NCI-H128 (cell line): ENCODE results near the gene MRPL18.
"Not testable (repeated sequence)": the region's sequence is repeated elsewhere in the genome, so short reads cannot be mapped to it uniquely, and the experiment has no call there.

Experiments
- DNase-seq: peaks from one replicate; lab custom pipeline; 2025; ENCODE audit not compliant: unreplicated experiment; lab: John Stamatoyannopoulos, UW

Gene MRPL18

DNA sequence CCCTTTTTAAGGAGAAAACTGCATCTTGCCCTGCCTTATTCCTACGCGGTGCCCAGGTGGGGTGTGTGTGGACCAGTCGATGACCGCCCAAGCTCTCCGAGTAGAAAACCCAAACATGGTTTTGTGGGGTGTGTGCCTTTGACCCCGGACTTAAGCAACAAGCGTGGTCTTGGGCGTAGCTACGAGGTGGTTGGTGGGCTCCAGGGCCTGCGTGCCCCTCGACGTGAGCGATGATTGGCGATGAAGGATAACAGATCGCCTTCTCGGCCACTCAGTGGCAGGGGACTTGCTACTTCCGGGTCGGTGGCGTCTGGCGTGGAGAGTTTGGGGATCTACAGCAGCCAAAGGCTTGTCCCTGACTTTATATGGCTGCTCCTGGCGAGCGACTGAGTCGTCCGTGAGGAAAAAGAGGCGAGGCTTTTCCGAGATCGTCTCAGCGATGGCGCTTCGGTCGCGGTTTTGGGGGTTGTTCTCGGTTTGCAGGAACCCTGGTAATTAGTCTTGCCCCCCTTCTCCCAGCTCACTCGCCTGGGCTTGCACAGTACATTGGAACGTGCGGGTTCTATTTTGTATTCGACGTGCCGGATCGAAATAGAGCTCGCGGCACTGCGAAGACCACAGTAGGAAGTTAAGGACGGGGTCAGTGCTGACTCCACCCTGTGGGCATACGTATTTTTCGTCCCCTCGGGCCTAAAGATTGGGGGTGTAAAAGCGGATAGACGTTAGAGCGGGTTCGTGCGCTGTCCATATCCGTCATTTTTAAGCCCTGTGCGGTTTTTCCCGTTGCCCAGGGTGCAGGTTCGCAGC is at the start of gene MRPL18:
MRPL18 (plus strand) TSS at position 319 of the 807 bp plus-strand sequence; CDS start at position 440, 121 bp downstream.
- DNase-seq: peak; percentile 90

DNA sequence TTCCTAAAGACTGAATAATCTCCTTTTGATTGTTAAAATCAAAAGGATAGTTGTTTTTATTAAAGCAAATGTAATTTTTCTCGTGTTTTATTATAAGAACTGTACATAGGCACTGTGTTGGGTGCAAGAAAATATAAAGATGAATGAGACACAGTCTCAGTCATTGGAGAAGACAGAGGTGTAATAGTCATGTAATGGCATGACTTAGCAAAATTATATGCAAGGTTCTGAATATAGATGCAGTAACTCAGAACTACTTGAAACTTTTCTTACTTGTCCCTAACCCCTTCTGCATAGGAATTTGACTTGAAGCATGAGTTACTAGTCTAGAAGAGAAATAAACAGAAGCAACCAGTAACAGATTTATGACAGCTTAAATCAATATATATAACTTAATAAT is 48.1 kb upstream of the MRPL18 start:
- DNase-seq: no peak

DNA sequence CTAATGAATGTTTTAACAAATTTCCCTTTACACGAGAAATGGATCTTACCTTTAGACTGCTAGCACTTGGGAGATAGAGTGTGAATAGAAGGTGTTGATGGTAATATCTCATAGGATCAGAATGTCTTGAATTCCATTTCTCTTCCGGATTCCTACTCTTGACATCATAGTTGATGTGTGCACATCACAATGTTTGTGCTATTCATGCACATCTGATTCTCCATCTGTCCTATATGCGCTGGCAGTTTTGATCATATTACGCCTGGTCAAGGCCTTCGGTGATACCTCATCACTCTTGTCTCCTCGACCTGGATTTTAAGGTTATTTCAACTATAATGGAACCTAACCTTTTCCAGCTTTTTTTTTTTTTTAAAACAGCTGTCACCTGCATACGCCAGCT is 45.2 kb upstream of the MRPL18 start:
- DNase-seq: no peak

DNA sequence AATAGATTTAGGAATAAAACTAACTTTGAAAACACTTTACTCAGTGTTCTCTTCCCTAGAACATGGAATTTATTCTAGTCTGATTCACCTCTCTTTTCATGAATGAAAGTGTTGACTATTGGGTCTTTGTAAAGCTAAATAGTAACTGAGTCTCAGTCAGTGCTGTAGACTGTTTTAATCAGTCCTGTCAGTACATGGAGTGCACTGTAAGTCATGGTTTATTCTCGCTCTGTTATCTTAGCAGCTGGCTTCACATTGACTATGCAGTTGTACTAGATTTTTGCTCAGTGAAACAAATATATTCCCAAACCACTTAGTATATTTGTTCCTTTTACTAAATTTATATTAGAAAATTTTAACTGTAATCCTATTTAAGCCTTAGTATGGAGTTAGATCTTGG is 43.5 kb upstream of the MRPL18 start:
- no peak for DNase-seq

DNA sequence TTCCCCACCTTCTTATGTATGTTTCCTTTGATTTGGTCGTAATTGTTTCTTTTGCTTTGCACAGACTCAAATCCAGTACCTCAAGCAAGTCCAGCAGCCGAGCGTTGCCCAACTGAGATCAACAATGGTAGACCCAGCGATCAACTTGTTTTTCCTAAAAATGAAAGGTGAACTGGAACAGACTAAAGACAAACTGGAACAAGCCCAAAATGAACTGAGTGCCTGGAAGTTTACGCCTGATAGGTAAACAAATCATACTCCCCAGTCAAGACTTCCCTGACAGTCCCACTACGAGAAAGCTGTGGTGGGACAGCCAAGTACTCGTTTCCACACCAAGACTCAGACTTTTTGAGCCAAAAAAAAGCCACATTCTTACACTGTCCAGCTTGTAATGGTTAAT is 42.1 kb upstream of the MRPL18 start:
- DNase-seq: not testable (repeated sequence)

DNA sequence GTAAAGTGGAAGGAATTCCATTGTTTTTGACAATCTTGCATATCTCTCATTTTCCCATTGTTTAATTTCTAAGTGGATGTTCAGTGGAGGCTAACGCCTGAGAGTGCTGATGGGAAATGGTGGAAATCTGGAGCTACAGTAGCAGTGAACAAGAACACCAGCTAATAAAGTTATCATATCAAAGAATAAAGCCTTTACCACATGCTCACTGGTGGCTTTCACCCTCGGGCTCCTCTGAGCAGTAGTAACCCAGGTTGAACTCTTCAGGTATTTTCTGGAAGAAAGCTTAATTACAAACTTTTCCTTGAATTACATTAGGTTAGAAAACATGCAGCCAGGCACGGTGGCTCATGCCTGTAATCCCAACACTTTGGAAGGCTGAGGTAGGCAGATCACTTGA is 38.8 kb upstream of the MRPL18 start:
- no peak for DNase-seq

DNA sequence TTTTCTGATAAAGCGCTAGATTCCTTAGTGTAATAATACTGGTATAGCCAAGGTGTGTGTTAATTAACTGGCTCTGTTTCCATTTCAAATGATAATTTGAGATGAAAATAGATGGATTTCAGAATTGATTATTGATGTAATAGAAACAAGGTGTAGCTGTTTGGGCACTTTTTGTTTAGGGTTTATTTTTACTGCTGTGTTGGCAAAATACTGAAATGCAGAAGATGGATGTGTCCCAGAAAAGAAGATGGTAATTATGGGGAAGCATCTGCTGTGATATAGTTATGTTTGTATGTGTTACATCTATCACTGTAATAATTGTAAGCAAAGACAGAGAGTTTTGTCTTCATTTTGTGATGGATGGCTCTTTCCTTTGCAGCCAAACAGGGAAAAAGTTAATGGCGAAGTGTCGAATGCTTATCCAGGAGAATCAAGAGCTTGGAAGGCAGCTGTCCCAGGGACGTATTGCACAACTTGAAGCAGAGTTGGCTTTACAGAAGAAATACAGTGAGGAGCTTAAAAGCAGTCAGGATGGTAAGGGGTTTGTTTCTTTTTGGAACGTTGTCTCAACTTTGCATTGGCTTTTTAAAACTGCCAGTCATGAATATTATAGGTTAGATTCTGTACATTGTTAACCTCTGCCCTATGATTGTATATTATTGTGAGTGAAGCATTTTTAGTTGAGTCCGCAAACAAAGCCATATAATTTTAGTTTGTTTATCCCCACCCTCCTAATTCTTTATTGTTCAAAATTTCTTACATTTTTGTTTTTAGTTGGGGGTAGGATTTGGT is 37.0 kb upstream of the MRPL18 start:
- no peak for DNase-seq

DNA sequence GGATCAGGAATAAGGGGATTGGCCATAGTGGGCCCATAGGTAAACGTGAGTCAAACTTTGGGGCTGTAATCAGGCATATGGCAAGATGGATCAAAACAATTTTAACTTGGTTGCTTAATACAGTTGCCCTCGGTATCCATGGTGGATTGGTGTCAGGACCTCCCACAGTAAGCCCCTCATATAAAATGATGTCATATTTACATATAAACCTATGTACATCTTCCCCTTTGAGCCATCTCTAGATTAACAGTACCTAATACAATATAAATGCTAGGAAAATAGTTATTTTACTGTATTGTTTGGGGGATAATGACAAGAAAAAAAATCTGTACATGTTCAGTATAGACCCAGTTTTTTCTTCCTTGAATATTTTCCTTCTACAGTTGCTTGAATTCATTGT is 35.9 kb upstream of the MRPL18 start:
- no peak for DNase-seq

DNA sequence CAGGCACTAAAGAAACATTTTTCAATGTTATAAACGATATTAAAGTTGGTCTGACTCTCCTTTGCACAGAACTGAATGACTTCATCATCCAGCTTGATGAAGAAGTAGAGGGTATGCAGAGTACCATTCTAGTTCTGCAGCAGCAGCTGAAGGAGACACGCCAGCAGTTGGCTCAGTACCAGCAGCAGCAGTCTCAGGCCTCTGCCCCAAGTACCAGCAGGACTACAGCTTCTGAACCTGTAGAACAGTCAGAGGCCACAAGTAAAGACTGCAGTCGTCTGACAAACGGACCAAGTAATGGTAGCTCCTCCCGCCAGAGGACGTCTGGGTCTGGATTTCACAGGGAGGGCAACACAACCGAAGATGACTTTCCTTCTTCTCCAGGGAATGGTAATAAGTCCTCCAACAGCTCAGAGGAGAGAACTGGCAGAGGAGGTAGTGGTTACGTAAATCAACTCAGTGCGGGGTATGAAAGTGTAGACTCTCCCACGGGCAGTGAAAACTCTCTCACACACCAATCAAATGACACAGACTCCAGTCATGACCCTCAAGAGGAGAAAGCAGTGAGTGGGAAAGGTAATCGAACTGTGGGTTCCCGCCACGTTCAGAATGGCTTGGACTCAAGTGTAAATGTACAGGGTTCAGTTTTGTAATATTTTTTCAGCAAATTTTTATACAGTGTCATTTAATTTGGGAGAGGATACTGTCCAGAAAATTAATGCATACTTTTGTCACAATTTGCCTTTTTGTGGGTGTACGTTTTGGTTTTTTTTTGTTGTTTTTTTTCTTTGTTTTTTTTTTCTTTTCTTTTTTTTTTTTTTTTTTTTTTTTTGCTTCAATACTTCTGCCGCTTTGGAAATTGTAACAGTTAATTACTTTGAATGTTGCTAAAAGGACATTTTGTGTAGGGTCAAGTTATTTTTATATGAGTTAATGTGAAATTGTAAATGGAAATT is 35.0 kb upstream of the MRPL18 start:
- DNase-seq: no peak

DNA sequence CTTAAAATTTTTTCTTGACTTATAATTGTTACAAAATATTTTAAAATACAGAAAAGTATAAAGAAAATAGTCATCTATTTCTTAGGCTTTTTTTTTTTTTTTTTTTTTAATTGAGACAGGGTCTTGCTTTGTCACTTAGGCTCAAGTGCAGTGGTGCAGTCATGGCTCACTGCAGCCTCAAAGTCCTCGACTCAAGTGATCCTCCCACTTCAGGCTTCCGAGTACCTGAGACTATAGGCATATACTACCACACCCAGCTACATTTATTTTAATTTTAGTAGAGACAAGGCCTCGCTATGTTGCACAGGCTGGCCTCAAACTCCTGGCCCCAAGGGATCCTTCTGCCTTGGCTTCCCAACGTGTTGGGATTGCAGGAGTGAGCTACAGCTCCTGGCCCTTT is 33.8 kb upstream of the MRPL18 start:
- DNase-seq: peak; percentile 2

DNA sequence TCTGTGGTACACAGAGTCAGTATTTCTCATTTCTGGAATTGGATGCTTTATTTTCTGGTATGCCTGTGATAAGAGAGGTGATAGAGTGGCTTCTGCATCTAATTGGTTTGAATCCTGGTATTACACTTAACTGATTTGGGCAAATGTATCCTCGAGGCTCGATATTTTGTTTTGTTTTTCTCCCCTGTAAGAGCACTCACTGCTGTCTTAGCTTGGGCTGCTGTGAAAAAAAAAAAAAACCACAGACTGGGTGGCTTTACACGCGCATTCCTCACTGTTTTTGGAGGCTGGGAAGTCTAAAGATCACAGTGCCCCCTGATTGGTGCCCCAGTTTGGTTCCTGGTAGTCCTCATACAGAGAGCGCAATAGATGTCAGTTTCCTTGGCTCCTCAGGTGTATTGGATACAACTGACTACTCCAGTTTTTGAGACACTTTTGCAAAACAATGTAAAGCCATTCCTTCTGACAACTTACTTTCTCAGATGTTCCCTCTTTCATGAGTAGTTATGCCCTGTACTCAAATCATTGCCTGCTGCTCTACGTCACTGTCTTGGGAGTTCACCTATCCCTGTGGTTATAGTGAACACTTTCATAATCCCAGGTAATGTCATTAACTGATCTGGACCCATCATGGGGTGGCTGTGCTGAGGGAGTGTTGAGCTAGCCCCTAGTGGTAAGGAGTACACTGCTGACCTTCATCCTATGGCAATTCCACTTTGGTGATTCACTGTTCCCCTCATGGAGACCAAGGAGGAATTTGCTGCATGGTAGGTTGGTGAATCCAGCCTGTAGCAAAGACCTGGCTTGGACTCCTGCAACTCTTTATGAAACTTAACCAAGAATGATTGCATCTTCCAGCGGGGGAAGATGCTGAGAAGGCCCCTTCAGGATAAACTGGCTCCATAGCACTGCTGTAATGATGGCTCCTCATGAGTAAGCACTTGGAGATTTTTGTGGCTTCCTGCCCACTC is 32.0 kb upstream of the MRPL18 start:
- no peak for DNase-seq

DNA sequence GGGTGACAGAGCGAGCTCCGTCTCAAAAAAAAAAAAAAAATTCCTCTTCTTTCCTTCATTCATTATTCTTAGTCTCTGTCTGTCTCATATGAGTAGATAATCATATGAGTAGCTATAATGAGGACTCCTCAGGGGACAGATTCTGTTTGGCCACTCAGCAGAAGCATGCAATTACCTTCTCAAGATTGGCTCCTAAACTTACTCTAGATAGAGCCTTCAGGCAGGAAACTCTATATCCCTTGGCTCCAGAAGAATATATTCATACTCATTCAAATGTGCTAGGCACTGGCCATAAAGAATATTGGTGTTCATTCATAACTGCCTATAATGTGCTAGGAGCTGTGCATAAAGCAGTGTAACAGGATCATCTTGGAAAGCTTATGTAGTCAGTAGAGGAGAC is 30.6 kb upstream of the MRPL18 start:
- DNase-seq: no peak

DNA sequence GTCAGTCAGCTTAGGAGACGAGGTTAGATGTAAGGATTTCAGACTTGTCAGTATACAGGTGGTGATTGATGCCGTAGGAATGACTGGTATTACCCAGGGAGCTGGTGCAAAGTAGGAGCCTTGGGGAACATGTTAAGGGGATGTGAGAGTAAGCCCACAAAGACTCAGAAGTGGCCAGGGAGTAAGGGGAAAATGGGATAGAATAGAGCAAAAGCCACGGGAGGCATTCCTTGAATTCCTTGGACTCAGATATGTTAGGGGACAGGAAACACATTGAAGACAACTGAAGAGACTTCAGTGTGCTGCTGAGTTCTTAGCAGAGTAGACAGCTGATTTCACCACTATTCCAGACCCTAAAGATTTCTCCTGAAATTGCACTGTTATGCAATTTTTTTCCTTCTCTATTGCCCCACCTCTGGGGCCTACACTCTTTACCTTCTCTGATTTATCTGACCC is 29.6 kb upstream of the MRPL18 start:
- DNase-seq: no peak

DNA sequence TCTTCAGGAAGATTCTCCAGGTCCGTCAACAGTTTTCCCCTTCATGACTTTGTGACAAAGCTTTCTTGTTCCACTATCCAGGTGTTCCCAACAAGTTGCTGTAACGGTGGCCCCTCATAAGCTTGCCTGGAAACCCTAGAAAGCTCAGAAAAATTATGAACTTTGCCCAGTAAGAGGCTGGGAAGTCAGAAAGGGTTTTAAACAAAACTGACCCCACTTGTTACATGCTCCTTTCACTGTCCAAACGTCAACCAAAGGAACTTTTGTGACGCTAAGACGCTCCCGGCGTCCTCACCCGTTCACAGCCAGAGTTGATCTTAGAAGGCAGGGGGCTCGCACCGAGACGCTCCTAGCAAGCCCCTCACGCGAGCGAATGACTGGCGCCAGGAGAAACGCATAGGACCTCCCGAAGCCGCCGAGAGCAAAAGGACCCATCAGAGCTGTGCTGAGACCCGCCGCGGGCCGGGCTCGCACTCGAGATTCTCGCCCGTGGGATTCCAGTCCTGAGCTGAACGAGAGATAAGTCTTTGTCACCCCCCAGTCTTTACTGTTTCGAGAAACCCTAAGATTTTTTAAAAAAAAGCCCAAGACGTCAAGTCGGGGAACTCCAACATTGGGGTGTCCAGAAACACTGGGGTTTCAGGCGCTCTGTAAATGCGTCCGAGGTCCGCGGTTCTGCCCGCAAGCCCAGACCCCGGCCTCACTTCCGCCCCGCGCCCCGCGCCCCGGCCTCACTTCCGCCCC is 29.0 kb upstream of the MRPL18 start:
- DNase-seq: peak; percentile 1

DNA sequence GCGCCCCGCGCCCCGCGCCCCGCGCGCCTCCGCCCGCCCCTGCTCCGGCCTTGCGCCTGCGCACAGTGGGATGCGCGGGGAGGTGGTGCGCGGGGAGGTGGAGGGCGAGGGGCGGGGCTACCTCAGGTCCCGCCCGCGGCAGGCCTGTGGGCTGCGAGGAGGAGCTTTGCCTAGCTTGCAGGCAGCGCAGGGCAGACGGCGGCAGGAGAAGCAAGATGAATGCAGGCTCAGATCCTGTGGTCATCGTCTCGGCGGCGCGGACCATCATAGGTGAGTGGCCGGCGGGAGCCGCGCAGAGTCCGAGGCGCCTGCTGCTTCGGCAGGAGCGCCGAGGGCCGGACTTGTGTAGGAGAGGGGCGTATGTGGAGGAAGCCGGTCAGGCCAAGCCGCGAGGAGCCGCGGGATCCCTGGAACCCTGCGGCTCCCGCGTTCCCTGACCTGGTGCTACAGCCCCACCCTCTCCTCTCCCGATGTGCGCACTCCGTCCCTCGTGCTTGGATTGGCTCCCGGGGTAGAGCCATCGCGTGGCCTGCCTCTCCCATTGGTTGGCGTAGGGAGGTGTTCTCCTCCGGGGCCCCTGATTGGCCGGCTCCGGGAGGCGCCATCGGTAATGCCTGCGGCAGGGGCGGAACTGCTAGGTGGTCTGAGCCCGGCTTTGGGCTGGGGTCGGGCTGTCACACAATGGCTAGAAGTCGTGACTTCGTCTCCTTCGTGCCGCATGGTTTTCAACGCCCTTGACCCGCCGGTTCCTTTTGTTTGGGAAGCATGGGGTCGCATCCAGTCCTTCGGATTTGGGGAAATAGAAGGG is 28.2 kb upstream of the MRPL18 start, which contains the start of gene ACAT2:
ACAT2 (plus strand) TSS at position 173 of the 808 bp plus-strand sequence; CDS start at position 216, 43 bp downstream.
- peak; percentile 84 for DNase-seq

DNA sequence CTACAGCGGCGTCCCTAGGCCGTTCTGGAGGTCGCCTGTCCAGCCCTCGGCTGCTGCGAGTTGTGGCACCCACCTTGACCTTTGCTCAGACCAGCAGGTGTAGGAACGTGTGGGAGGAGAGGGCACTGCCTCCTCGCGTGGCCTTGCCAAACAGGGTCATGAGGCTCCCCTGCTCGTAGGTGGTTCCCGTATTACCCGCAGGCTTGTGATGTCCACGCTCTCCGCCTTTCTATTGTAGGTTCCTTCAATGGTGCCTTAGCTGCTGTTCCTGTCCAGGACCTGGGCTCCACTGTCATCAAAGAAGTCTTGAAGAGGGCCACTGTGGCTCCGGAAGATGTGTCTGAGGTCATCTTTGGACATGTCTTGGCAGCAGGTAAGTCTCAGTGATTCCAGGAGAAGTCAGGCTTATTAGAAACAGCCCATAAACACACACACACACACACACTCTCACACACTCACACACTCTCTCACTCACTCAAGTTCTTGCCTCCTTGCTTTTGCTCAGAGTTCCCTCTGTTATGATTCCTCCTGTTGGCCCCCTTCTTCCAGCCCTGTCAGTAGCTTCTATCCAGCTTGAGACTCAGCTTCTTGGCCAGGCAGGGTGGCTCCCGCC is 27.5 kb upstream of the MRPL18 start:
- no peak for DNase-seq

DNA sequence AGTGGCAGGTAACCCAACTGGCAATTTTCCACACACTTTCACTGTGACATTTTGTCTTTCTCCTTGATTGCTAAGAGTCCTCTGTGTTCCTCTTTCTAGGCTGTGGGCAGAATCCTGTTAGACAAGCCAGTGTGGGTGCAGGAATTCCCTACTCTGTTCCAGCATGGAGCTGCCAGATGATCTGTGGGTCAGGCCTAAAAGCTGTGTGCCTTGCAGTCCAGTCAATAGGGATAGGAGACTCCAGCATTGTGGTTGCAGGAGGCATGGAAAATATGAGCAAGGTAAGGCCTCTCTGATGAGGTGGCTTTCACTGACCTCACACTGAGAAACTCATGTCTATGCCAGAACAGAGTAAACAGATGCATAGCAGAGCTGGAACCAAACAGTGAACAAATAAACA is 23.4 kb upstream of the MRPL18 start:
- no peak for DNase-seq

DNA sequence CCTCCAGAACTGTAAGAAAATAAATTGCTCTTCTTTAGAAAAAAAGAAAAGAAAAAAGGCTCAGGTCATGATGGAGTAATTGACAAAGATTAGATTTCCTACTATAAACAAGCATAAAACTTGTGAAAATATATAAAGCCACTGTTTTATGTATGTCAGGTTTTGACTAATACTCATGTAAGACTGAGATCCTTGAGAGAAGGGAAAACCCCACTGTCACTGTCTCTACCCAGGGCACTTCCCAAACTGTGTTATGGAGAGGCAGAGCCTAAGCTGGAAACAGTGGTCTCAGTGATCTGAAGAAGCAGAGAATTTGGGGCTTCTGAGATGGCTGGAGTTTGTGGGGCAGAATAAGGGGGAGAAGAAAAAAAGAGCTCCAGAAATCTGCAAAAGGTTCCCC is 20.8 kb upstream of the MRPL18 start:
- DNase-seq: no peak
